Left ventricle myocardium inferior (tissue), 1 donor: ENCODE results near the gene VSTM2B. TPM values are rescaled to one million over a fixed set of nuclear protein-coding genes. Genes with fewer than 3 reads are reported as not detected.

Source experiments
- DNase-seq: peaks from one replicate; pipeline ENCODE4 v3.0.0-alpha.2; 2020
- H3K27ac ChIP-seq: fragments of 200-600 bp; replicated peaks from 2 replicates; pipeline ENCODE4 v1.8.0; 2021
- H3K27me3 ChIP-seq: fragments of 200-600 bp; 2 replicates; pipeline ENCODE4 v1.8.0; 2021; ENCODE audit warnings: low read depth
- H3K36me3 ChIP-seq: fragments of 200-600 bp; 2 replicates; pipeline ENCODE4 v1.8.0; 2021
- H3K4me1 ChIP-seq: fragments of 200-600 bp; 2 replicates; pipeline ENCODE4 v1.8.0; 2021
- H3K4me3 ChIP-seq: fragments of 200-600 bp; 2 replicates; pipeline ENCODE4 v1.8.0; 2021; ENCODE audit warnings: mild to moderate bottlenecking, moderate library complexity
- H3K9me3 ChIP-seq: fragments of 200-600 bp; replicated peaks from 2 replicates; pipeline ENCODE4 v1.8.0; 2021
- CTCF ChIP-seq: fragments of 200-600 bp; IDR thresholded peaks from 2 replicates; pipeline ENCODE4 v1.8.0; 2021; ENCODE audit warnings: antibody characterized with exemption, mild to moderate bottlenecking, borderline replicate concordance
- intact Hi-C: fragments of 100-400 bp; cut with micrococcal nuclease; formaldehyde crosslinking; loops from one replicate; pipeline ENCODE4 v1.11.0; 2022
- total RNA-seq: library from RNA; stranded (reverse); fragmentation: NEBNext Ultra II Directional; extraction: Animal tissue kit (Norgen Biotek cat#: 25700); gene quantifications from one replicate; pipeline ENCODE4 v1.2.1, GENCODE V29; 2021
- donor health status: DM: no; HTN: yes; CAD: no; lungs with severe emphysema.

The VSTM2B gene
- total RNA-seq, 1 donor from 2014 or later: not detected

- no peak for TF ChIP-seq CTCF
- Histone ChIP-seq H3K4me3 (no peak overlapping the region), H3K36me3 (no peaks in the 10 kb centered on the region), H3K4me1 (no peaks in the 10 kb centered on the region), H3K27ac (no peak overlapping the region), H3K27me3 (peaks cover 64% of the 10 kb centered on the region), H3K9me3 (no peaks in the 10 kb centered on the region)
- intact Hi-C loops: no loop called here
- DNase-seq: no peak
Observed at GRCh38 chr19:29497686-29498436, 27.9 kb upstream of the VSTM2B start.

GRCh38 chr19:29499261-29499920, 26.4 kb upstream of the VSTM2B start:
- no peak for TF ChIP-seq CTCF
- Histone ChIP-seq H3K4me1 (no peaks in the 10 kb centered on the region), H3K27me3 (peaks cover 53% of the 10 kb centered on the region), H3K9me3 (no peaks in the 10 kb centered on the region), H3K27ac (no peak overlapping the region), H3K4me3 (no peak overlapping the region), H3K36me3 (no peaks in the 10 kb centered on the region)
- intact Hi-C loops: no loop called here
- DNase-seq: no peak

GRCh38 chr19:29499921-29500590, 25.7 kb upstream of the VSTM2B start:
- intact Hi-C loops: no loop called here
- H3K4me1 ChIP-seq: no peaks in the 10 kb centered on the region
- peaks cover 53% of the 10 kb centered on the region for H3K27me3 ChIP-seq
- no peaks in the 10 kb centered on the region for H3K9me3 ChIP-seq
- H3K36me3 ChIP-seq: no peaks in the 10 kb centered on the region
- no peak for TF ChIP-seq CTCF
- H3K27ac ChIP-seq: no peak overlapping the region
- no peak overlapping the region for H3K4me3 ChIP-seq
- DNase-seq: no peak

- TF ChIP-seq CTCF: no peak
- H3K27me3 ChIP-seq: peaks cover 63% of the 10 kb centered on the region
- no peaks in the 10 kb centered on the region for H3K36me3 ChIP-seq
- DNase-seq: no peak
- H3K4me3 ChIP-seq: no peak overlapping the region
- H3K4me1 ChIP-seq: no peaks in the 10 kb centered on the region
- intact Hi-C loops: no loop called here
- no peak overlapping the region for H3K27ac ChIP-seq
- no peaks in the 10 kb centered on the region for H3K9me3 ChIP-seq
Observed at GRCh38 chr19:29501816-29502580, 23.8 kb upstream of the VSTM2B start.

GRCh38 chr19:29502581-29502850, 23.3 kb upstream of the VSTM2B start:
- Histone ChIP-seq H3K9me3 (no peaks in the 10 kb centered on the region), H3K4me3 (no peak overlapping the region), H3K36me3 (no peaks in the 10 kb centered on the region), H3K4me1 (no peaks in the 10 kb centered on the region), H3K27ac (no peak overlapping the region), H3K27me3 (peaks cover 68% of the 10 kb centered on the region)
- intact Hi-C loops: no loop called here
- no peak for TF ChIP-seq CTCF
- DNase-seq: no peak
